Activated naive CD8-positive, alpha-beta T cell treated with anti-CD3 and anti-CD28 coated beads, Interleukin-2, amount 10 ng/mL, durations not matched to agents 7 days and 5 days (primary cell): ENCODE results near the gene MSANTD2. TPM values are rescaled to one million over a fixed set of nuclear protein-coding genes. Genes with fewer than 3 reads are reported as not detected.
"Not testable (repeated sequence)": the region's sequence is repeated elsewhere in the genome, so short reads cannot be mapped to it uniquely, and the experiment has no call there.

Source experiments
- ATAC-seq: fragments of 150-1000 bp; cut with Tn5 transposase; one replicate; pipeline ENCODE4 v1.10.0; 2021; ENCODE audit warnings: low read depth, moderate library complexity
- POLR2A ChIA-PET: fragments of 350-600 bp; sonication (Branson Sonifier 250); formaldehyde crosslinking; loops from one replicate; lab custom pipeline; 2021; ENCODE audit warnings: antibody characterized with exemption; lab: Charles Lee
- DNase-seq: peaks from one replicate; pipeline ENCODE4 v3.0.0; 2021
- H3K27ac Mint-ChIP-seq: one replicate; pipeline ENCODE4 v1.8.0; 2022; ENCODE audit warnings: mild to moderate bottlenecking, mixed read lengths
- H3K27me3 Mint-ChIP-seq: one replicate; pipeline ENCODE4 v1.8.0; 2022; ENCODE audit warnings: mild to moderate bottlenecking, moderate library complexity, mixed read lengths
- H3K36me3 Mint-ChIP-seq: one replicate; pipeline ENCODE4 v1.8.0; 2021; ENCODE audit warnings: mild to moderate bottlenecking, mixed read lengths
- H3K4me1 Mint-ChIP-seq: one replicate; pipeline ENCODE4 v1.8.0; 2021; ENCODE audit warnings: mixed read lengths
- H3K4me3 Mint-ChIP-seq: one replicate; pipeline ENCODE4 v1.8.0; 2022; ENCODE audit warnings: mild to moderate bottlenecking, moderate library complexity, mixed read lengths
- H3K9me3 Mint-ChIP-seq: one replicate; pipeline ENCODE4 v1.8.0; 2021; ENCODE audit warnings: mixed read lengths
- total RNA-seq, 2 experiments: library from RNA; stranded (reverse); gene quantifications; one replicate each; pipeline ENCODE4 v1.2.3, GENCODE V29; 2021

MSANTD2 gene
- total RNA-seq, 2 experiments from 2014 or later, result 13.1 to 13.5 TPM

DNA sequence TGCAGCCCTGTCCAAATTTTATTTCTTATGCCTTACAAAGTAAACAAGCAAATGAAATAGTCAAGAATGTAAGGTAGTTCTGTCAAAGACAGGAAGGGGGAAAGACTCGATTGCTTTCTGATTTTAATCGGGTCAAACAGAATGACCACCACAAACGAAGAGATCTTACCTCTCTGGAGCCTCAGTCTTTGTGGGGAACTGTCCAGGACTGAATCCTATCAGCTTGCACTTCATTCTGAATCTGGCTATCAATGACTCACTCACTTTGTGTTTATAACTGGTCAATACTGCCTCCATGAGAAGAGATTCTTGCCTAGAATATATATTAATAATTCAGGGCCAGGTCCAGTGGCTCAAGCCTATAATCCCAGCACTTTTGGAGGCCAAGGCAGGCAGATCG is 17.2 kb downstream of the MSANTD2 start:
- no peaks in the 10 kb centered on the region for H3K27me3 Mint-ChIP-seq
- peaks cover 6% of the 10 kb centered on the region for H3K36me3 Mint-ChIP-seq
- ATAC-seq (no peak), DNase-seq (no peak)
- H3K27ac Mint-ChIP-seq, result no peak overlapping the region
- no peaks in the 10 kb centered on the region for H3K9me3 Mint-ChIP-seq
- POLR2A ChIA-PET, result interaction anchor here (0.6 kb wide), 1 partner anchor 52 kb away, joined by 3 read pairs; no protein-coding TSS in a partner anchor
- no peak overlapping the region for H3K4me3 Mint-ChIP-seq
- H3K4me1 Mint-ChIP-seq, result peaks cover 2% of the 10 kb centered on the region

GRCh38 chr11:124779568-124779967 is 20.6 kb downstream of the MSANTD2 start:
- Mint-ChIP-seq H3K27me3 (no peaks in the 10 kb centered on the region), H3K9me3 (no peaks in the 10 kb centered on the region), H3K36me3 (peaks cover 14% of the 10 kb centered on the region), H3K4me1 (peaks cover 13% of the 10 kb centered on the region), H3K27ac (no peak overlapping the region), H3K4me3 (no peak overlapping the region)
- ATAC-seq, result no peak
- DNase-seq, result no peak
- POLR2A ChIA-PET, result no interaction called here

DNA sequence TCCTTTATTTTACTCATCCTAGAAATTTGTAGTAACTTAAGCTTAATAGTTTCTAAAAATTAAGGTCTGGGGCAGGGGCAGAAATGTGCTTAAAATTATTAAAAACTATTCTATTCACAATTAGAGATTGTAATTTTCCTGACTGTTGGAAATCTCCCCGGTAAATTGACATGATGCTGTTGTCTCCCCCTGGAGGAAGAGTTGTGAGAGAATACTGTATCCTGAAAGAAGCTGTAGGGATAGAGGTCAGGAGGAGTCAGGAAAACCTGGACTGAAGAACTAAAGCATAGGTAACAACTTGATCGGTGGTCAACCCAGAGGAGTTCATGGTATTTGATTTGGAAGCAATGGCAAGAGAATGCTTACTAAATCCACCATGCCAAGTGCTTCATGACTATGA is 21.9 kb downstream of the MSANTD2 start:
- Mint-ChIP-seq H3K4me3 (no peak overlapping the region), H3K27ac (no peak overlapping the region), H3K9me3 (no peaks in the 10 kb centered on the region), H3K27me3 (no peaks in the 10 kb centered on the region), H3K4me1 (peaks cover 13% of the 10 kb centered on the region), H3K36me3 (peaks cover 14% of the 10 kb centered on the region)
- POLR2A ChIA-PET, result no interaction called here
- DNase-seq (no peak), ATAC-seq (no peak)

GRCh38 chr11:124776865-124777645 is 23.2 kb downstream of the MSANTD2 start:
- Mint-ChIP-seq H3K9me3 (no peaks in the 10 kb centered on the region), H3K4me3 (no peak overlapping the region), H3K27me3 (no peaks in the 10 kb centered on the region), H3K36me3 (peaks cover 16% of the 10 kb centered on the region), H3K4me1 (peaks cover 13% of the 10 kb centered on the region), H3K27ac (peak overlapping the region; percentile 26)
- ATAC-seq (peak; percentile 54), DNase-seq (no peak)
- POLR2A ChIA-PET, result no interaction called here

DNA sequence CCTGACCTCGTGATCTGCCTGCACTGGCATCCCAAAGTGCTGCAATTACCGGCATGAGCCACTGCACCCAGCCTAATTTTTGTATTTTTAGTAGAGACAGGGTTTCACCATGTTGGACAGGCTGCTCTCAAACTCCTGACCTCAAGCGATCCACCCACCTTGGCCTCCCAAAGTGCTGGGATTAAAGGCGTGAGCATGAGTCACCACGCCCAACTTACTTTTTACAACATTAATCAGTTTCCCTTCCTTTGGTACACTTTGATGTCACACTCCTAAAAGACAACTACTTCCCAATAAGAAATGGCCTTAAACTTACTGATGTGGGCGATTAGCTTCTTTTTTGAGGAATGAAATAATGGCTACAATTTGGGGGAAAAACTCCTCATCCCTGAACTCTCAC is 29.2 kb downstream of the MSANTD2 start:
- H3K4me1 Mint-ChIP-seq, H3K36me3 Mint-ChIP-seq, H3K27ac Mint-ChIP-seq, POLR2A ChIA-PET, ATAC-seq, H3K4me3 Mint-ChIP-seq, DNase-seq, H3K27me3 Mint-ChIP-seq, H3K9me3 Mint-ChIP-seq: not testable (repeated sequence)

GRCh38 chr11:124769806-124770774 is 30.1 kb downstream of the MSANTD2 start:
- no peak overlapping the region for H3K4me3 Mint-ChIP-seq
- no peak overlapping the region for H3K27ac Mint-ChIP-seq
- POLR2A ChIA-PET, result interaction anchor here (0.5 kb wide), 1 partner anchor 376 kb away, joined by 3 read pairs; no protein-coding TSS in a partner anchor
- no peaks in the 10 kb centered on the region for H3K4me1 Mint-ChIP-seq
- no peaks in the 10 kb centered on the region for H3K9me3 Mint-ChIP-seq
- no peak for DNase-seq
- no peaks in the 10 kb centered on the region for H3K27me3 Mint-ChIP-seq
- H3K36me3 Mint-ChIP-seq, result peaks cover 7% of the 10 kb centered on the region
- ATAC-seq, result no peak

GRCh38 chr11:124768914-124769313 is 31.3 kb downstream of the MSANTD2 start:
- no peak overlapping the region for H3K27ac Mint-ChIP-seq
- H3K36me3 Mint-ChIP-seq, result peaks cover 7% of the 10 kb centered on the region
- POLR2A ChIA-PET, result no interaction called here
- ATAC-seq, result no peak
- H3K4me3 Mint-ChIP-seq, result no peak overlapping the region
- no peaks in the 10 kb centered on the region for H3K9me3 Mint-ChIP-seq
- H3K4me1 Mint-ChIP-seq, result no peaks in the 10 kb centered on the region
- no peaks in the 10 kb centered on the region for H3K27me3 Mint-ChIP-seq
- DNase-seq, result no peak

DNA sequence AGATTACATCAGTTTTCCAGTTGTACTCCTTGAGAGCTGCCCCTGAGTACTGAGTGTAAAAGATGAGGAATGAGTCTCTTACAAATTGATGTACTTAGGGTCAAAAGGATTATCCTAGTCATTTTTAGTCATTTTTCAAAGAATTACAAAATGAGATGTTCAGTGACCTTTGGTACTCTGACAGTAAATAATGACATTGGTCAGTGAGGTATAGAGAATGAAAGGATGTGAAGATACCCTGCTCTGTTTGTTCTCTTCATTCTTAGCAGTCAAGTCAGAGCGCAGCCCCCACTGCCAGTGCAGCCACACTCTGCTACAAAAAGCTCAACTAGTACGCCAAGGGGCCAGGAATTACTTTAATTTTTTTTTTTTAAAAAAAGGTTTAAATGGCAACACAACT is 34.0 kb downstream of the MSANTD2 start:
- H3K36me3 Mint-ChIP-seq, result peaks cover 2% of the 10 kb centered on the region
- no peak overlapping the region for H3K4me3 Mint-ChIP-seq
- DNase-seq (no peak), ATAC-seq (no peak)
- H3K4me1 Mint-ChIP-seq, result peaks cover 3% of the 10 kb centered on the region
- H3K27ac Mint-ChIP-seq, result no peak overlapping the region
- H3K27me3 Mint-ChIP-seq, result peaks cover 11% of the 10 kb centered on the region
- POLR2A ChIA-PET, result interaction anchor here (0.7 kb wide), 1 partner anchor 41 kb away, joined by 3 read pairs; no protein-coding TSS in a partner anchor
- no peaks in the 10 kb centered on the region for H3K9me3 Mint-ChIP-seq

- Mint-ChIP-seq H3K27me3 (peaks cover 36% of the 10 kb centered on the region), H3K4me3 (peak overlapping the region; percentile 99), H3K9me3 (no peaks in the 10 kb centered on the region), H3K36me3 (peaks cover 2% of the 10 kb centered on the region), H3K4me1 (peaks cover 11% of the 10 kb centered on the region), H3K27ac (peak overlapping the region; percentile 57)
- POLR2A ChIA-PET, result interaction anchor here (0.6 to 1.4 kb wide), 6 partner anchors 17 to 94 kb away, joined by 3 to 11 read pairs (median 4); partner anchors contain the start of gene MSANTD2
- peak; percentile 88 for DNase-seq
- ATAC-seq, result peak; percentile 40
Measured at GRCh38 chr11:124763156-124763947, 36.9 kb downstream of the MSANTD2 start.

- POLR2A ChIA-PET, result interaction anchor here (0.6 to 1.4 kb wide), 5 partner anchors 16 to 118 kb away, joined by 3 to 11 read pairs (median 4); partner anchors contain the start of gene MSANTD2
- no peak overlapping the region for H3K27ac Mint-ChIP-seq
- H3K4me1 Mint-ChIP-seq, result peaks cover 13% of the 10 kb centered on the region
- peaks cover 42% of the 10 kb centered on the region for H3K27me3 Mint-ChIP-seq
- H3K36me3 Mint-ChIP-seq, result peaks cover 2% of the 10 kb centered on the region
- H3K4me3 Mint-ChIP-seq, result peak overlapping the region; percentile 99
- H3K9me3 Mint-ChIP-seq, result no peaks in the 10 kb centered on the region
- DNase-seq (peak; percentile 64), ATAC-seq (peak; percentile 40)
Measured at GRCh38 chr11:124762624-124763155, 37.5 kb downstream of the MSANTD2 start.

DNA sequence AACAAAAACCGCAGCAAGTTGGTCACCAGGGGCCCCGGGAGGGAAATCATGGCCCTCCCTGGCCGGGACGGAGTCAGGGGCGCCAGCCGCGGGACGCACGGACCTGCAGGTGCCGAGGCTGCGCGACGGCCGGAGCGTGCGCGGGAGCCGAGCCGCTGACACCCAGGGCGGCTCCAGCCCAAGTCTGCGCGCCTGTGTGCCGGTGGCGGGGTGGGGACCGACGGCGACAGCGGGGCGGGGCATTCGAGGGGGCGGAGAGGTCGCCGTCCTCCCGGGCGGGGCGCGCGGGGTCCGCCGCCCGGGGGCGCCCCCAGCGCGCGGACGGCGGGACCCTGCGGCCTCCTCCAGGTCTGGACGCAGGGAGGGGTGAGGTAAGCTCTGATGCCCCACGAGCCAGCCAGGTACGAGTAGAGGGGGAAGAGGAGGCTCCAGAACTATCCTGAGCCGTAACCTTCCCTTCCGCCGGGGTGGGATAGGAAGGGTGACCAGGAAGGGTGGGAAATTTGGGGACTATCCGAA is 38.0 kb downstream of the MSANTD2 start, which contains the start of gene ESAM:
ESAM (minus strand) TSS at position 186 of the 519 bp plus-strand sequence; CDS start at position 50, 136 bp downstream.
- peak; percentile 83 for DNase-seq
- H3K27me3 Mint-ChIP-seq, result peaks cover 48% of the 10 kb centered on the region
- POLR2A ChIA-PET, result interaction anchor here (0.6 to 1.4 kb wide), 2 partner anchors 92 to 118 kb away, joined by 3 to 4 read pairs; no protein-coding TSS in a partner anchor
- ATAC-seq, result peak; percentile 76
- no peaks in the 10 kb centered on the region for H3K9me3 Mint-ChIP-seq
- peaks cover 13% of the 10 kb centered on the region for H3K4me1 Mint-ChIP-seq
- peak within 1 kb of the TSS; percentile 57 for H3K27ac Mint-ChIP-seq
- H3K36me3 Mint-ChIP-seq, result peaks cover 2% of the 10 kb centered on the region
- peak within 1 kb of the TSS; percentile 99 for H3K4me3 Mint-ChIP-seq
